H1 (cell line): ENCODE data around the gene TESMIN. TPM values are rescaled to one million over a fixed set of nuclear protein-coding genes. Genes with fewer than 3 reads are reported as not detected.
A peak's percentile ranks its signal among the peaks of the same experiment; 100 is the strongest.

Experiments
- CTCF ChIA-PET: fragments of 300-600 bp; sonication (Branson Sonifier 250); formaldehyde crosslinking; loops from one replicate; lab custom pipeline; 2021; ENCODE audit not compliant: partially characterized antibody; lab: Charles Lee
- POLR2A ChIA-PET: fragments of 300-600 bp; sonication (Branson Sonifier 250); formaldehyde crosslinking; loops from one replicate; lab custom pipeline; 2021; ENCODE audit warnings: inconsistent platforms; ENCODE audit not compliant: partially characterized antibody; lab: Charles Lee
- DNase-seq, 2 experiments: peaks; one replicate each; pipeline versions ENCODE4 v3.0.0 to v3.0.0-alpha.2; 2010 to 2022; ENCODE audit warnings: low spot score in 2 of 2, low read depth in 1 of 2, mixed read lengths in 1 of 2
- FAIRE-seq: peaks from 2 replicates; lab custom pipeline; 2011; peaks lifted over from hg19 to GRCh38; lab: Jason Lieb, UNC
- H2AFZ ChIP-seq: 2 replicates; pipeline ENCODE4 v1.8.1; 2012; ENCODE audit warnings: low read length, inconsistent platforms
- H2AK5ac ChIP-seq: 2 replicates; pipeline ENCODE4 v1.6.1; 2013; ENCODE audit warnings: low read depth, low read length
- H2BK120ac ChIP-seq: replicated peaks from 2 replicates; pipeline ENCODE3; 2013; ENCODE audit warnings: low read depth, low read length, inconsistent platforms
- H2BK12ac ChIP-seq: 2 replicates; pipeline ENCODE4 v1.6.1; 2013; ENCODE audit warnings: low read depth, low read length
- H2BK15ac ChIP-seq: 2 replicates; pipeline ENCODE4 v1.6.1; 2013; ENCODE audit warnings: low read length
- H2BK20ac ChIP-seq: 2 replicates; pipeline ENCODE4 v1.6.1; 2013; ENCODE audit warnings: low read length
- H2BK5ac ChIP-seq: 2 replicates; pipeline ENCODE4 v1.6.1; 2013; ENCODE audit warnings: low read depth, low read length
- H3K14ac ChIP-seq: 2 replicates; pipeline ENCODE4 v1.6.1; 2013; ENCODE audit warnings: inconsistent platforms; ENCODE audit not compliant: insufficient read length
- H3K18ac ChIP-seq: 2 replicates; pipeline ENCODE4 v1.6.1; 2013; ENCODE audit warnings: low read length; ENCODE audit errors: extremely low read depth
- H3K23ac ChIP-seq: 2 replicates; pipeline ENCODE4 v1.6.1; 2013; ENCODE audit warnings: inconsistent platforms; ENCODE audit not compliant: insufficient read length
- H3K23me2 ChIP-seq: 2 replicates; pipeline ENCODE4 v1.6.1; 2013; ENCODE audit warnings: low read depth, low read length
- H3K27ac ChIP-seq: 2 replicates; pipeline ENCODE4 v1.6.1; 2011; ENCODE audit warnings: low read depth, low read length, inconsistent platforms
- H3K27me3 ChIP-seq, 4 experiments: replicated peaks in 1 of 4; 1 replicate in 1 of 4; 2 replicates in 3 of 4; pipeline versions ENCODE4 v1.6.1 to v1.8.1; 2011 to 2013; ENCODE audit warnings: low read length in 3 of 4, mild to moderate bottlenecking in 3 of 4, inconsistent platforms in 2 of 4, mixed read lengths in 2 of 4, moderate library complexity in 1 of 4; ENCODE audit not compliant: control insufficient read depth in 3 of 4, insufficient read depth in 3 of 4; ENCODE audit errors: extremely low read depth in 1 of 4
- H3K36me3 ChIP-seq, 4 experiments: 2 replicates each; pipeline versions ENCODE4 v1.6.1 to v1.8.1; 2011 to 2013; ENCODE audit warnings: mild to moderate bottlenecking in 4 of 4, low read length in 3 of 4, moderate library complexity in 2 of 4, control low read depth in 1 of 4, inconsistent platforms in 1 of 4; ENCODE audit not compliant: insufficient read depth in 4 of 4, control insufficient read depth in 2 of 4
- H3K4ac ChIP-seq: replicated peaks from 2 replicates; pipeline ENCODE3; 2013; ENCODE audit warnings: low read length, low read depth, mixed read lengths, inconsistent platforms; ENCODE audit not compliant: insufficient read length
- H3K4me1 ChIP-seq, 4 experiments: replicated peaks in 1 of 4; 1 replicate in 1 of 4; 2 replicates in 3 of 4; pipeline versions ENCODE4 v1.6.1 to v1.8.1; 2011 to 2013; ENCODE audit warnings: low read length in 3 of 4, inconsistent platforms in 2 of 4, mixed read lengths in 1 of 4; ENCODE audit not compliant: insufficient read depth in 4 of 4, control insufficient read depth in 3 of 4
- H3K4me2 ChIP-seq, 2 experiments: 2 replicates each; pipeline versions ENCODE4 v1.6.1 to v1.8.1; 2011 to 2013; ENCODE audit warnings: low read depth in 2 of 2, low read length in 2 of 2, control low read depth in 1 of 2, inconsistent platforms in 1 of 2, mild to moderate bottlenecking in 1 of 2; ENCODE audit not compliant: insufficient read depth in 1 of 2
- H3K4me3 ChIP-seq, 4 experiments: fragments of 200-600, 300-600 bp in 1 of 4; sonication (generic), shearing (Covaris generic), sonication (Bioruptor Twin) in 1 of 4; 2 replicates each; pipeline versions ENCODE4 v1.5.1 to v1.8.1; 2011 to 2016; ENCODE audit warnings: low read length in 4 of 4, low read depth in 3 of 4, control low read depth in 2 of 4, inconsistent platforms in 2 of 4, mild to moderate bottlenecking in 2 of 4, mixed read lengths in 1 of 4, moderate library complexity in 1 of 4; ENCODE audit not compliant: insufficient read depth in 2 of 4; ENCODE audit errors: extremely low read depth in 1 of 4
- H3K56ac ChIP-seq: replicated peaks from 2 replicates; pipeline ENCODE3; 2013; ENCODE audit warnings: low read depth, mild to moderate bottlenecking, mixed read lengths, low read length, inconsistent platforms; ENCODE audit not compliant: insufficient read length
- H3K79me1 ChIP-seq: 2 replicates; pipeline ENCODE4 v1.6.1; 2013; ENCODE audit warnings: low read depth, low read length, control low read depth
- H3K79me2 ChIP-seq, 2 experiments: 2 replicates each; pipeline versions ENCODE4 v1.6.1 to v1.8.1; 2012 to 2013; ENCODE audit warnings: low read length in 2 of 2, mild to moderate bottlenecking in 2 of 2, inconsistent platforms in 1 of 2; ENCODE audit not compliant: insufficient read depth in 2 of 2, control insufficient read depth in 1 of 2
- H3K9ac ChIP-seq, 4 experiments: replicated peaks in 1 of 4; 1 replicate in 1 of 4; 2 replicates in 3 of 4; pipeline versions ENCODE4 v1.6.1 to v1.8.1; 2011 to 2013; ENCODE audit warnings: low read depth in 3 of 4, low read length in 3 of 4, control low read depth in 2 of 4, mild to moderate bottlenecking in 2 of 4, moderate library complexity in 2 of 4, inconsistent platforms in 1 of 4; ENCODE audit errors: extremely low read depth in 1 of 4
- H3K9me3 ChIP-seq, 2 experiments: 2 replicates each; pipeline versions ENCODE4 v1.6.1 to v1.8.1; 2012 to 2013; ENCODE audit warnings: mild to moderate bottlenecking in 2 of 2, moderate library complexity in 2 of 2, control low read depth in 1 of 2, inconsistent platforms in 1 of 2, low read depth in 1 of 2, low read length in 1 of 2, mixed read lengths in 1 of 2; ENCODE audit not compliant: insufficient read depth in 2 of 2
- H4K20me1 ChIP-seq, 2 experiments: replicated peaks in 1 of 2; 2 replicates each; pipeline versions ENCODE3 to v1.8.1; 2011 to 2013; ENCODE audit warnings: inconsistent platforms in 2 of 2, low read length in 2 of 2, mild to moderate bottlenecking in 1 of 2; ENCODE audit not compliant: insufficient read depth in 2 of 2, control insufficient read depth in 1 of 2
- H4K5ac ChIP-seq: 2 replicates; pipeline ENCODE4 v1.6.1; 2013; ENCODE audit warnings: low read length, low read depth, mixed read lengths, inconsistent platforms; ENCODE audit not compliant: insufficient read length
- H4K8ac ChIP-seq: 2 replicates; pipeline ENCODE4 v1.8.0; 2013; ENCODE audit warnings: mild to moderate bottlenecking, moderate library complexity, low read length, inconsistent platforms; ENCODE audit not compliant: insufficient read depth; ENCODE audit errors: extremely low read depth
- H4K91ac ChIP-seq: replicated peaks from 2 replicates; pipeline ENCODE3; 2013; ENCODE audit warnings: low read length, mixed read lengths, inconsistent platforms; ENCODE audit not compliant: insufficient read length
- ASH2L ChIP-seq: fragments of 200-600, 300-600 bp; sonication (generic); IDR thresholded peaks from one replicate; pipeline ENCODE4 v1.7.1; 2017; ENCODE audit warnings: low read length
- CBX8 ChIP-seq: fragments of 300-800, 300-1000 bp; sonication (generic); IDR thresholded peaks from 2 replicates; pipeline ENCODE4 v1.7.1; 2016; ENCODE audit warnings: low read depth, low read length, borderline replicate concordance
- CEBPB ChIP-seq: IDR thresholded peaks from 2 replicates; pipeline ENCODE4 v1.6.1; 2012; ENCODE audit warnings: low read depth, low read length
- CREB1 ChIP-seq: IDR thresholded peaks from 2 replicates; pipeline ENCODE4 v1.6.1; 2012; ENCODE audit warnings: inconsistent platforms
- JUN ChIP-seq: IDR thresholded peaks from 2 replicates; pipeline ENCODE4 v1.6.1; 2011; ENCODE audit warnings: low read depth, mild to moderate bottlenecking, improper control_type of control experiment, low read length
- JUND ChIP-seq: IDR thresholded peaks from 2 replicates; pipeline ENCODE4 v1.6.1; 2011; ENCODE audit warnings: mild to moderate bottlenecking, improper control_type of control experiment, low read length
- KDM1A ChIP-seq: fragments of 200-600, 300-600 bp; sonication (generic); IDR thresholded peaks from 2 replicates; pipeline ENCODE4 v1.7.1; 2016; ENCODE audit warnings: mild to moderate bottlenecking, low read length, borderline replicate concordance
- MAFK ChIP-seq: IDR thresholded peaks from 2 replicates; pipeline ENCODE4 v1.6.1; 2012; ENCODE audit warnings: low read depth, mild to moderate bottlenecking, improper control_type of control experiment, low read length
- SP2 ChIP-seq: IDR thresholded peaks from 2 replicates; pipeline ENCODE4 v1.6.1; 2012; ENCODE audit warnings: mild to moderate bottlenecking, low read length, inconsistent platforms
- TCF12 ChIP-seq: IDR thresholded peaks from 2 replicates; pipeline ENCODE4 v1.6.1; 2011; ENCODE audit warnings: low read depth, mild to moderate bottlenecking, low read length
- WGBS, 2 experiments: shearing (Covaris generic) in 1 of 2; methylation state at CpG; one replicate each; pipeline versions ENCODE4 v1.1.6 to v1.1.7; 2013 to 2015; ENCODE audit warnings: low lambda C conversion rate in 2 of 2, mixed read lengths in 2 of 2, inconsistent platforms in 1 of 2, low coverage in 1 of 2, missing lambda C conversion rate in 1 of 2; ENCODE audit not compliant: insufficient replicate concordance in 2 of 2, insufficient coverage in 1 of 2, insufficient read length in 1 of 2; ENCODE audit errors: extremely low coverage in 1 of 2, missing lambda C conversion rate in 1 of 2; 5-methylcytosine and 5-hydroxymethylcytosine counted together
- polyA plus RNA-seq, 7 experiments: library from polyadenylated mRNA; depleted of rRNA in 3 of 7; stranded (reverse) in 5 of 7; unstranded in 2 of 7; fragments of >200 nt in 5 of 7; fragments of 200-250 nt in 2 of 7; gene quantifications; 1 replicate in 5 of 7; 2 replicates in 1 of 7; 4 replicates in 1 of 7; pipeline versions ENCODE4 v1.2.1 to v1.2.3, GENCODE V29; 2011 to 2013; ENCODE audit warnings: missing spikeins in 2 of 7, mixed read lengths in 2 of 7
- total RNA-seq: library from RNA; stranded (reverse); fragmentation: NEBNext Ultra II Directional; extraction: Animal tissue kit (Norgen Biotek cat#: 25700); gene quantifications from 2 replicates; pipeline ENCODE4 v1.2.1, GENCODE V29; 2021
- TF ChIP-seq, protein P1 (sequence below): IDR thresholded peaks from 2 replicates; pipeline ENCODE4 v1.6.1; 2012; ENCODE audit warnings: low read length, inconsistent platforms

TESMIN gene
- total and polyA plus RNA-seq, 2 of the 8 experiments (the other 6 are each of a cell fraction or from before 2014, with no cell fraction given): 22.6 to 61.1 TPM

DNA sequence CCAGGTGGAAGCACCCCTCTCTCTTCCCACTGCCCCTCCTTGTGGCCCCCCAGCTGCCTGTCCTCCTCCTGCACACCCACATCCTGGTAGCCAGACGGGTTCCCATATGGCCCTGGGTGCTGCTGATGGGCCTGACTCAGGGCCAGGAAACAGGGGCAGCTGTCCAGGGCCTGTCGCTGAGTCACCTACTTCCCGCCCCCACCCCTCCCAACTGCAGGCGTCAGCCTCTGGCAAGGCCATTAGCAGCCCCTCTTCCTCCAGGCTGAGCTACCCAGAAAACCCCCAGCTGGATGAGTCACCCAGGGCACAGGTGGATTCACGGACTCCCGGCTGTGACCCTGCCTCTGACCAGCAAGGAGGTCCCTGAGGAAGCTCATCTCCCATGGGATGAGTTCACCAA, 73.9 kb downstream of the TESMIN start:
- Histone ChIP-seq H3K56ac (no peak overlapping the region), H2BK120ac (no peak overlapping the region), H2BK5ac (peak overlapping the region; percentile 52; the same call in 1 of the 2 replicates), H3K4me1 (peaks cover 0 to 6% (median 2%) of the 10 kb centered on the region in 4 experiments; a peak in 4 of 7 replicates), H3K4ac (no peak overlapping the region), H3K4me2 (no peak overlapping the region; a peak in 1 of 4 replicates), H3K27ac (no peak overlapping the region), H3K27me3 (peaks cover 0 to under 1% (median under 1%) of the 10 kb centered on the region in 4 experiments; a peak in 2 of 7 replicates), H3K23me2 (no peaks in the 10 kb centered on the region), H4K5ac (no peak overlapping the region), H3K79me2 (no peaks in the 10 kb centered on the region), H3K23ac (no peak overlapping the region), H3K36me3 (no peaks in the 10 kb centered on the region; a peak in 1 of 8 replicates), H3K18ac (no peak overlapping the region), H3K14ac (no peak overlapping the region), H4K20me1 (no peaks in the 10 kb centered on the region), H3K9me3 (no peaks in the 10 kb centered on the region), H4K91ac (no peak overlapping the region), H2AK5ac (no peak overlapping the region), H4K8ac (no peak overlapping the region; the same call in 1 of the 2 replicates), H2AFZ (no peak overlapping the region), H3K79me1 (no peaks in the 10 kb centered on the region), H2BK12ac (peak overlapping the region; percentile 77; the same call in 1 of the 2 replicates), H3K9ac (no peak overlapping the region), H3K4me3 (no peak overlapping the region), H2BK20ac (no peak overlapping the region), H2BK15ac (no peak overlapping the region)
- CTCF ChIA-PET: interaction anchor here (0.6 to 1.7 kb wide), 8 partner anchors 9 to 166 kb away, joined by 3 to 6 read pairs (median 3); no protein-coding TSS in a partner anchor
- 75% methylated on average over 3 of the region's 6 CpGs; no CpG with 5 or more reads in 1 of the 2 experiments for WGBS, 2 experiments
- POLR2A ChIA-PET: interaction anchor here (0.7 to 3.0 kb wide), 5 partner anchors 8 to 131 kb away, joined by 3 to 13 read pairs (median 4); no protein-coding TSS in a partner anchor
- DNase-seq (peak in 1 of 2 experiments; percentile 53), FAIRE-seq (no peak)
- TF ChIP-seq MAFK (peak; percentile 24; the same call in 1 of the 2 replicates), TCF12 (no peak), JUN (no peak), KDM1A (no peak), CEBPB (no peak), SP2 (no peak), ASH2L (no peak), CREB1 (no peak), JUND (peak; percentile 80), CBX8 (no peak)
- TF ChIP-seq, protein P1, sequence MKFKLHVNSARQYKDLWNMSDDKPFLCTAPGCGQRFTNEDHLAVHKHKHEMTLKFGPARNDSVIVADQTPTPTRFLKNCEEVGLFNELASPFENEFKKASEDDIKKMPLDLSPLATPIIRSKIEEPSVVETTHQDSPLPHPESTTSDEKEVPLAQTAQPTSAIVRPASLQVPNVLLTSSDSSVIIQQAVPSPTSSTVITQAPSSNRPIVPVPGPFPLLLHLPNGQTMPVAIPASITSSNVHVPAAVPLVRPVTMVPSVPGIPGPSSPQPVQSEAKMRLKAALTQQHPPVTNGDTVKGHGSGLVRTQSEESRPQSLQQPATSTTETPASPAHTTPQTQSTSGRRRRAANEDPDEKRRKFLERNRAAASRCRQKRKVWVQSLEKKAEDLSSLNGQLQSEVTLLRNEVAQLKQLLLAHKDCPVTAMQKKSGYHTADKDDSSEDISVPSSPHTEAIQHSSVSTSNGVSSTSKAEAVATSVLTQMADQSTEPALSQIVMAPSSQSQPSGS: no peak
